GM21717 (cell line): ENCODE measurements around the gene F11.
"Not testable (repeated sequence)": the region's sequence is repeated elsewhere in the genome, so short reads cannot be mapped to it uniquely, and the experiment has no call there.

ENCODE experiments used
- ATAC-seq: cut with Tn5 transposase; IDR thresholded peaks from one replicate; pipeline ENCODE4 v1.9.1; 2021; ENCODE audit warnings: mild to moderate bottlenecking, moderate library complexity; ENCODE audit not compliant: unreplicated experiment

Gene F11

DNA sequence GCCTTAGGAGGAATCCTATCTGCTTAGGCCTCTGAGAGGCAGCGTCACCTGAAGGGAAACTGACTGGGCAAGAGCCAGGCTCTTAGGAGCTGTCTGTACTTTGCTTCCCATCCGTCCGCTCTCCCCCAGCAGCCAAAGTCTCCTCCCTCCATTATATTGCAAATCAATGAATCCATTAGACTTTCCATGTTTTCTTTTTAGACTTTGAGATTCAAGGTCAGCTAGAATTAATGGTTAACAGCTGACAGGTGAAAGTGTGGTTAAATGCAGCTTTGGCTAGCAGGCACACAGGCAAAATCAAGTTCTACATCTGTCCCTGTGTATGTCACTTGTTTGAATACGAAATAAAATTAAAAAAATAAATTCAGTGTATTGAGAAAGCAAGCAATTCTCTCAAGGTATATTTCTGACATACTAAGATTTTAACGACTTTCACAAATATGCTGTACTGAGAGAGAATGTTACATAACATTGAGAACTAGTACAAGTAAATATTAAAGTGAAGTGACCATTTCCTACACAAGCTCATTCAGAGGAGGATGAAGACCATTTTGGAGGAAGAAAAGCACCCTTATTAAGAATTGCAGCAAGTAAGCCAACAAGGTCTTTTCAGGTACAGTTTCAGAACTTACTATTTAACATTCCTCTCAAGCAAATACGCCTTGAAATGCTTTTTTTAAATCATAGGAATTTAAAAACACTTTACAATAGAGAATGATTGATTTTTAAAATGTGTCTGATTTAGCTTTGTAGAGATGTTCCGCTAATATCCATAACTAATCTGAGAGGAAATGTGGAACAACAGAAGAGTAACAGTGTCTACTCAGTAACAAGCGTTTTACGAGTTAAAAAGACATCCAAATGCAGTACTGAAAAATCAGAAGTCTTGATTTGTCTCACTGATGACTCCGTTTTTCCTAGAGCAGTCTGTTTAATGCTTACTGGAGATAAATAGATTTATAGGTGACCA, at the start of gene F11:
TSS of gene F11 (plus strand) at position 507 of the 970 bp plus-strand sequence. CDS start 948 bp downstream, outside the sequence.
- ATAC-seq: no peak

DNA sequence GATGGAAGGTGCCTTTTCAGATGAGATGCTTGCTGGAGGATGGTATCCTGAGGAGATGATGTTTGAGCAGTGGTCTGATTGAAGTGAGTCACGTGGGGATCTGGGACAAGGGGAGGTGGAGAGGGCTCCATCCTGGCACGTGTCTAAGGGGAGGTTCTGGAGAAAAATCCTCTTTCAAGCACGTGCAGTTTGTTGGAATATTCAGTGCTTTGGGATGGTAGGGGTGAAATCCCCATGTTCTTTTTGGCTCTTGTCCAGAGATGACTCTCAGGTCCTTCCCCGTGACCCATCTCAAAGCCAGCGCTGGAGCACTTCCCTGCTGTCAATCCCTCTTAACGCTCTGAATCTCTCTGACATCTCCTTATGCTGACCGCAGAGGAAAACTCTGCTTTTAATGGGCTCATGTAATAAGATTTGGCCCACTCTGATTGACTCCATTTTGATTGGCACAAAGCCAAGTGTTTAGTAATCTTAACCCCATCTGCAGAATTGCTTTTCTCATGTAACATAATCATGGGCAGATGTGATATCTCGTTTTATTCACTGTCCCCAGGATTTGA, 49.4 kb upstream of the F11 start:
- no peak for ATAC-seq

DNA sequence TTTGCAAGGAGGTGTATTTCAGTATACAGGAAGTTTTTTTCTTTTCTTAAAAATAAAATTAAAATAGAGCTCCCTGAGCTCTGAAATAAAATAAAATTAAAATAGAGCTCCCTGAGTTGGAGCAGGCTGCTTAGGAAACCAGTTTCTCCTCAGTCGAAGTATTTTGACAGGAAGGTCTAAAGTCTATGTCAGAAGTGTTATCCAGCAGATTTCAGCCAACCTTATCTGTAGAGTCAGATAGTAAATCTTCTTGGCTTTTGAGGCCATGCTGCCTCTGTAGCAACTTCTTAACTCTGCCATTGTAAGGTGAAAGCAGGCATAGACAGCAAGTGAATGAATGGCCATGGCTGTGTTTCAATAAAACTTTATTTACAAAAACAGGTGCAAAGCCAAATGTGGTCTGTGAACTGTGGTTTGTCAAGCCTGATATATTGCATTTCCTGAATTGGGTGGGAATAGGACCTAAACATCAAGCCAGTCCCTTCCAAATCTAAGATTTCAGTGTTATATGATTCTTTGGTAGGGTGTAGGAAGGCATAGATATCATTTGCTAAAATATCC, 48.2 kb upstream of the F11 start:
- ATAC-seq: no peak

DNA sequence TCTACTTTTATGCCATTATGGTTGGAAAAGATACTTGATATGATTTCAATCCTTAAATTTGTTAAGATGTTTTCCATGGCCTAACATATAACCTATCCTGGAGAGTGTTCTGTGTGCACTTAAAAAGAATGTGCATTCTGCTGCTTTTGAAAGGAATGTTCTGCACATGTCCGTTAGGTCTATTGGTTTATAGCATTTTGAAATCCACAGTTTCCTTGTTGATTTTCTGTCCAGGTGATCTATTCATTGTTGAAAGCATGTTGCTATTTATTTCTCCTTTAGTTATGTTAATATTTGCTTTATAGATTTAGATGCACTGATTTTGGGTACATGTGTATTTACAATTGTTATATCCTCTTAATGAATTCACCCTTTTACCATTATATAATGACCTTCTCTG, 44.4 kb upstream of the F11 start:
- ATAC-seq: no peak

DNA sequence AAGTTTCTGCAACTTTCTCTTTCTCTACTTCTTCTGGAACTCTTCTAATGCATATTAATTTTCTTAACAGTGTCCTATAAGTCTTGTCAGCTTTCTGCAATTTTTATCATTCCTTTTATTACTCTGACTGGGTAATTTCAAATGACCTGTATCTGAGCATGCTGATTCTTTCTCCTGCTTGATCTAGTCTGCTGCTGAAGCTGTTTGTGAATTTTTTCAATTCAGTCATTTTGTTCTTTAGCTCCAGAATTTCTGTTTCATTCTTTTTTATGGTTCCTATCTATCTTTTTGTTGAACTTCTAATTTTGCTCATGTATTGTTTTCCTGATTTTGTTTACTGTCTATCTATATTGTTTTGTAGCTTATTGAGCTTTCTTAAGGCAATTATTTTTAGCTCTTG, 40.1 kb upstream of the F11 start:
- ATAC-seq: no peak

DNA sequence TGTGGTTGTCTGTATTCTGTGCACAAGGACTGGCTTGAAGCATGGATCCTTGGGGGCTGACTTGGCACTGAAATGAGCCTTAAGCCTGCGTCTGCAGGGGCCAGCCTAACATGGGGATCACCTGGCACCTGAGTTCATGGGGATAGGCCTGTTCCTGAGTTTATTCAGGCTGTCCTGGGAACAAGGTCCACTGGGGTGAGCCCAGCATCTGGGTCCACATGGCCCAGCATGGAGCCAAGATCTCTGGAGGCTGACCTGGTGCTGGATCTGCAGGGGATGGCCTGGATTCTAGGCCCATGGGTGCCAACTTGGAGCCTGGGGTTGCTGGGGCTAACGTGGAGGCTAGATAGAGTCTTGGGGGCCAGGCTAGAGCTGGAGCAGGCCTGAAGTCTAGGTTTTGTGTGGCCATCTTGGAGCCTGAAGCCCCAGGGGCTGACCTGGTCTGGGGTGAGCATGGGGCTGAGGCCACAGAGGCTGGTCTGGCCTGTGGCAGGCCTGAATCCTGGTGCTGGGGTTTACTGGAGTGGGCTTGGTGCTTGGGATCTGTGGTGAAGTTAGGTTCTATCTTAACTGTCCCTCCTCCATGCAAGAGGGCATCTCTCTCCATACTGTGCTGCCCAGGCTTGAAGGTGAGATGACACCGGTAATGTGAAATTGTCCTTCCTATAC, 39.3 kb upstream of the F11 start:
- no peak for ATAC-seq

DNA sequence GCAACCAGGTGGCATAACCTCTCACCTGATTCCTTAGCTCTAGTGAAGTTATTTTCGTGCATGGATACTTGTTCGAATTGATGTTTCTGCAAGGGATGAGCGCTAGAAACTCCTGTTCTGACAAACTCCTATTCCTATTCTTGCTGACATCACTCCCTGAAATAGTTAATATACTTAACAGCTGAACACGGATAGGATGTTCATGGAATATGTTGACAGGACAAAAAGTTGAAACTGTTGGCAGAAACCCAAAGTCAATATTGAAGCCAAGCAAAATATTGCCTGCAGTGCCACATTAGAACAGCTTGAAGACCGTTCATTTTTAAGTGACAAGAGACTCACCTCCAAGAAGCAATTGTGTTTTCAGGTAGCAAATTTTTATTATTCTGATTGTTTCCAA, 38.8 kb upstream of the F11 start, which contains the start of gene KLKB1:
TSS of gene KLKB1 (plus strand) at position 287 of the 400 bp plus-strand sequence. CDS start 689 bp downstream, outside the sequence.
- no peak for ATAC-seq

DNA sequence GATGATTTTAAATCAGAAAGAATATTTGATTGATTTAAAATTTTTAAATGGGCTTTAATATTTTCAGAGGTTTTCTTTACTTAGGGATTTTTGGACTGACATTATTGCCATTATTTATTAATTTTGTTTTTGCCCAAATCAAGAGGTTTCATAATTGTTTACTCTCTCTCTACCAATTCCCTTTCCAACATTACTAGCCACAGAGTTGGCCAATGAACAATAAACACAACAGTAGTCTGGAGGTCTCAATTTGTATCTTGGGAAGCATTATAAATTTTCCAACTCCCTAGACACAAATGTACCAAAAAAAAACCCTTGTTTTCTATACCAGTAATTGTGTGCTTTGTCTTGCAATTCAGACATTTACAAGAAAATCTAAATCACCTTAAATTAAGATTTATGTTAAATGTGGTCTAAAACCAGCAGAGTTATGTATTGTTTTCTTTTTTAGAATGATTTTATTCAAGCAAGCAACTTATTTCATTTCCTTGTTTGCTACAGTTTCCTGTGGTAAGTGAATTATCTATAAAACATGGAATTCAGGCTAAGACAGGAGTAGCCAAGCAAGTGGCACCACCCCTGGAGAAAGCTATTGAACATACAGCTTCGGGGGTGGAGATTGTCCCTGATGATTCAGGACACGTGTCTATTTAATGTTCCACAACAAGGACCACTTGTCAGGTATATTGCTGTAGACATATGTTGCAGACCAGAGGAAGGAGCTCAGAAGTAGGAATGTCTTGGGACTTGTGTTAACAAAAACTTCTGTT, 38.1 kb upstream of the F11 start:
- ATAC-seq: no peak

DNA sequence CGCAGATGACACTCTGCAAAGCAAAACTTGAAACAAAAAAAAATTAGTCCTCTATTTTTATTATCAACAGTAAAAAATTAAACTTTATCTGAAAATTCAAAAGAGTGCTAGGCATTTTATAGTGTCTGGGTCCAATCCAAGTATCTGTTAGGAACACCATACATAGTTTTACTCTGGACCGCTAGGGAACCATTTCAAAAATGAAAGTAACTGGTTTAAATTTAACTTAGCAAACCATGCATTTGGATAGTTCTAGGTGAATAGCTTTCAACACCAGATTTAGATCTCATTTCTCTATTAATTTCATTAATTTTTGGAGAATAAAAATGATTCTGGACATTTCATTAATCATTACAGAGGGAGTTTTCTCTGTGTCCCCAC, 37.5 kb upstream of the F11 start:
- no peak for ATAC-seq

DNA sequence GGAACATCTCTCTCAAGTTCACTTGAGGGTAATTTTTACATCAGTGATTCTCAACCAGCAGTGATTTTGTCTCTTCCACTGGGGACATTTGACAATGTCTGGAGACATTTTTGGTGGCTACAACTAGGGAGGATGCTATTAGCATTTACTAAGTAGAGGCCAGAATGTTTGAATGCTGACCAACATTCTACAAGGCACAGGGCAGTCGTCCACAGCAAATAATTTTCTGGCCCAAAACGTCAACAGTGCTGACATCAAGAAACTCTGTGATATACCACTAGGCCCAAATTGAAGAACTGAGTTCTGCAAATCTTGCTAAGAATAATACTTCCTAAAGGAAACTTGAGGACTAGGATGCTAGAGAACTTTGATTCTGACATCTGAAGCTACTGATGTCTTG, 31.6 kb upstream of the F11 start:
- ATAC-seq: no peak

DNA sequence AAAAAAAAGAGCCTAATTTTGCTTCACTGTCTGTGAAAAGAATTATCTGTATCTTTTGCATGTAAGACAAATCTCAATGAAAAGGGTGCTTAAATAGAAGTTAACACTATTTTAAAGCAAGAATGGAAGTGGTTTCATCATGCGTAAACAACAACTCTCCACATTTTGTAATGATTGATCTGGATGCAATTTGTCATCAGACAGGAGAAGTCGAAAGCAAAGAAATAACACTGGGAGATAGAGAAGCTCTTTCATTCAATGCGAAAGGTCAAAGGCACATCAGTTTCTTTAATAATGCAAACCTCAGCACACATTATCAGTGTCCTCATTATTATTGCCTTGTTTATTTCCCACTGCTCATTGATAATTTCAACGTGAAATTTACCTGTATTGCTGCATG, 29.9 kb upstream of the F11 start:
- no peak for ATAC-seq

DNA sequence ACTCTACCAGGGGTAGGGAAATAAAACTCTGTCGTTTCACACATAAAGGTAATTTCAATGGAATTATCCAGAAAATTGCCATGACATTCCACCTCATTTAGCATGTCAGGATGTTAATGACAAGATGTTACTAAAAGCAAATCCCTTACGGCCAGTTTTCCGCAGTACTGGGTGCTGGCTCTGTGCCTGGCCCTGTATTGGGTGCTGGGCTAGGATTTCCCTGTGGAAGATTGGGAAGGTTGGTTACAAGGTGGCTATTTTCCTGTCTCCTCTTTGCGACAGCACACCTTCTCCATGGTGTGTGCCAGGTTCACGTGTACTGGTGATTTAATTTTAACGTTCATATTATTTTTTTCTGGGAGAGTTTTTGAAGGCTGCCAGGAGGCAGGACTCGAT, 25.5 kb upstream of the F11 start:
- no peak for ATAC-seq

DNA sequence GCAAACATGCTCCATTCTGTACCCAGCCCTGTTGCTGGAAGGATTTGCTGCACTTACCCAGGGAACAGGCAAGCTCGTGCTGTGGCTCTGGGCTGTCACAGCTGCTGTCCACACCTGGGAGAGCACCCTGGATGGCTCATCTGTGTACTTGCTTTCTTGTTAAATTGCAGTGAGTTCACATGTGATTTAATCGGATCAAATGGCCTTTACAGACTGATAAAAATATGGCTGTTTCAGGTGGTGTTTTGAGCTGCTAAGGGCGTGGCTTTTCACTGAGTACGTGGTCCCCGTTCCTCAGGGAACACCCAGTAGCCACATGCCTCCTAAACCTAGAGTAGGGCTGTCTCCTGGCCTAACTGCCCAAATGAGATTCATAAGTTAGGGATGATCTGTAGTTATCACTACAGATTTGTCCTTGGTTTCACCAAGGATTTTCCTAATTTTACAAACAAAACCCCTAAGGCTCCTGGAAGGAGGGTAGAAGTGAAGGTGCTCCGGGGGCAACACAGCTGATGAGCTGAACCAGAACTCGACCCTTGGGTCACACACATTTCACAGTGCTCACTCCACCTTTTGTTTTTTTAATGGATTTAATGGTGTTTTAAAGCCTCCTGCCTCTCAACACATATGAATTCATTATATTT, 25.0 kb upstream of the F11 start:
- no peak for ATAC-seq

DNA sequence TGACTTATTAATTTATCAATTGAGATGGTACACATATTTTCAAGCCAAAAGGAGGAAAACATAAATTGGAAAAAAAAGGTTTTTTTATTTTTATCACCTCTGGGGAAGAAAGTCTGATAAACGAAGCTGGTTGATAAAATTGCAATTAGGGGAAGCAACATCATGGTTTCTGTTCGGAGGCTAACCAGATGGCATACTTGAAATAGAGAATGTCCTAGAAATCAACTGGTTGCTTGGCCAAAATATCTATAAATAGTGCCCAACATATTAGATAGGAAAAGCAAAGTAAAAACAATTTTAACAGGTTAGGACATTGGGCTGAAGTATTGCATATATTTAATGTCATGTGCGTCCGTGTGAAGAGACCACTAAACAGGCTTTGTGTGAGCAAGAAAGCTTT, 24.4 kb upstream of the F11 start:
- ATAC-seq: no peak

DNA sequence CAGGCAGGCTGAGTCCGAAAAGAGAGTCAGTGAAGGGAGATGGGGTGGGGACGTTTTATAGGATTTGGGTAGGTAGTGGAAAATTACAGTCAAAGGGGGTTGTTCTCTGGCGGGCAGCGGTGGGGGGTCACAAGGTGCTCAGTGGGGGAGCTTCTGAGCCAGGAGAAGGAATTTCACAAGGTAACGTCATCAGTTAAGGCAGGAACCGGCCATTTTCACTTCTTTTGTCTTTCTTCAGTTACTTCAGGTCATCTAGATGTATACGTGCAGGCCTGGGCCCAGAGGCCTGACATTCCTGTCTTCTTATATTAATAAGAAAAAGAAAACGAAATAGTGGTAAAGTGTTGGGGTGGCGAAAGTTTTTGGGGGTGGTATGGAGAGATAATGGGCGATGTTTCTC, 24.0 kb upstream of the F11 start:
- not testable (repeated sequence) for ATAC-seq

DNA sequence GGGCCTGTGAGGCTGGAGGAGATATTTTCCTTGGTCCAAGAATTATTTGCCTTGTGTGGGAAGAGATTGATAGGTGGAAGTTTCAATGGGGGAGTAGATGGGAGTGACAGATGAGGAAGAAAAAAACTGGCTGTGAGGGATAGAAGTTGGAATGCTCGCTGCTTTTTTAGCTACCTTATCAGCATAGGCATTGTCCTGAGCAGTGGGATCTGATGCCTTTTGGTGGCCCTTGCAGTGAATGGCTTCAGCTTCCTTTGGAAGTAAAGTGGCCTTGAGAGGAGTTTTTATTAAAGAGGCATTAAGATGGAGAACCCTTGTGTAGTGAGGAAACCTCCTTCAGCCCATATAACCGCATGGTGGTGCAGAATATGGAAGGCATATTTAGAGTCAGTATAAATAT, 22.7 kb upstream of the F11 start:
- ATAC-seq: no peak

DNA sequence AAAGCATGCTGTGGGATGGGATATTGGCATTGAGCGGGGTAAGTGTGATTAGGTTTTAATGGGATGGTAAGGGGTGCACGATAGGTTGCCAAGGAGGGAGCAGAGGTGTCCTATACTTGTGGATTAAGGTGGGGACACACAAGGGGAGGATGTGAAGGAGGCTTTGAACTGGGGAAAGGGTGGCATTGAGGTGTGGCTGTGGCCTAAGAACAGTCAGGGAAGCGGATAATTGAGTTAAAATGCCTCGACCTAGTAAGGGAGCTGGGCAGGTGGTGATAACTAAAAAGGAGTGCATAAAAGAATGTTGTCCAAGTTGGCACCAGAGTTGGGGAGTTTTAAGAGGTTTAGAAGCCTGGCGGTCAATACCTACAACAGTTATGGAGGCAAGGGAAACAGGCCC, 21.2 kb upstream of the F11 start:
- ATAC-seq: no peak

DNA sequence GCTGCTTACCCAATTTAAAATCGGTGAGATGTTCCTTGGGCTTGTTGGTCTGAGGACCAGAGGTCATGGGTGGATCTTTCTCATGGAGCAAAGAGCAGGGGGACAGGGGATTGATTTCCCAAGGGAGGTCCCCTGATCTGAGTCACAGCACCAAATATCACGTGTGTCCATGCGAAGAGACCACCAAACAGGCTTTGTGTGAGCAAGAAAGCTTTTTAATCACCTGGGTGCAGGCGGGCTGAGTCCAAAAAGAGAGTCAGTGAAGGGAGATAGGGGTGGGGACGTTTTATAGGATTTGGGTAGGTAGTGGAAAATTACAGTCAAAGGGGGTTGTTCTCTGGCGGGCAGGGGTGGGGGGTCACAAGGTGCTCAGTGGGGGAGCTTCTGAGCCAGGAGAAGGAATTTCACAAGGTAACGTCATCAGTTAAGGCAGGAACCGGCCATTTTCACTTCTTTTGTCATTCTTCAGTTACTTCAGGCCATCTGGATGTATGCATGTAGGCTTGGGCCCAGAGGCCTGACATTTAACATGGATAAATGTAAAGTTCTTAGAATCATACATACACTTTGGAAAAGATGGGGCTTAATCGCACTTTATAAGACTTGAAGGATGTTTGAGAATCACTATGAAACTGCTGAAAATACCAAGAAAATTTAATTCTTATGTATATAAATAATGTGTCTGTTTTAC, 18.8 kb upstream of the F11 start:
- ATAC-seq: not testable (repeated sequence)

DNA sequence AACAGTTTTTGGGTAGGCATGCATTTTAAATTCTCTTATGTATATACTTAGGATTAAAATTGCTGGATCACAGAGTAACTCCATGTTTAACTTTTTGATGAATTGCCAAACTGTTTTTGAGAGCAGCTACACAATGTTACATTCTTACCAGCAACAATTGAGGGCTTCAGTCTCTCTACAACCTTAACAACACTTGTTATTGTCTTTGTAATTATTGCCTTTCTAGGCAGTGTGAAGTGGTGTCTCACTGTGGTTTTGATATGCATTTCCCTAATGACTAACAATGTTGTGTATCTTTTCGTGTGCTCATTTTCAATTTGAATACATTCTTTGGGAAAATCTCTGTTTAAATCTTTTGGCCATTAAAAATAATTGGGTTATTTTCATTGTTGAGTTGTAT, 17.3 kb upstream of the F11 start:
- ATAC-seq: no peak
